ENCODE results near the gene CAMTA1.

The CAMTA1 gene

GRCh38 chr1:7384679-7385078, 599.4 kb downstream of the CAMTA1 start:
- H3K4me3 ChIP-seq (ENCODE audit: control insufficient read depth, low read depth, low read length): no peak overlapping the region
- no peak for TF ChIP-seq CTCF (IDR thresholded peaks at IDR 0.05; ENCODE audit: control insufficient read depth, insufficient read depth, low read depth, low read length, missing control alignments)
- DNase-seq (ENCODE audit: low read depth): no peak

- TF ChIP-seq CTCF (IDR thresholded peaks at IDR 0.05; ENCODE audit: control insufficient read depth, insufficient read depth, low read depth, low read length, missing control alignments): no peak
- no peak overlapping the region for H3K4me3 ChIP-seq (ENCODE audit: control insufficient read depth, low read depth, low read length)
- no peak for DNase-seq (ENCODE audit: low read depth)
These were observed 600.4 kb downstream of the CAMTA1 start for GRCh38 chr1:7385471-7386225.

GRCh38 chr1:7386226-7387052, 601.2 kb downstream of the CAMTA1 start:
- H3K4me3 ChIP-seq (ENCODE audit: control insufficient read depth, low read depth, low read length): no peak overlapping the region
- DNase-seq (ENCODE audit: low read depth): no peak
- no peak for TF ChIP-seq CTCF (IDR thresholded peaks at IDR 0.05; ENCODE audit: control insufficient read depth, insufficient read depth, low read depth, low read length, missing control alignments)

DNA sequence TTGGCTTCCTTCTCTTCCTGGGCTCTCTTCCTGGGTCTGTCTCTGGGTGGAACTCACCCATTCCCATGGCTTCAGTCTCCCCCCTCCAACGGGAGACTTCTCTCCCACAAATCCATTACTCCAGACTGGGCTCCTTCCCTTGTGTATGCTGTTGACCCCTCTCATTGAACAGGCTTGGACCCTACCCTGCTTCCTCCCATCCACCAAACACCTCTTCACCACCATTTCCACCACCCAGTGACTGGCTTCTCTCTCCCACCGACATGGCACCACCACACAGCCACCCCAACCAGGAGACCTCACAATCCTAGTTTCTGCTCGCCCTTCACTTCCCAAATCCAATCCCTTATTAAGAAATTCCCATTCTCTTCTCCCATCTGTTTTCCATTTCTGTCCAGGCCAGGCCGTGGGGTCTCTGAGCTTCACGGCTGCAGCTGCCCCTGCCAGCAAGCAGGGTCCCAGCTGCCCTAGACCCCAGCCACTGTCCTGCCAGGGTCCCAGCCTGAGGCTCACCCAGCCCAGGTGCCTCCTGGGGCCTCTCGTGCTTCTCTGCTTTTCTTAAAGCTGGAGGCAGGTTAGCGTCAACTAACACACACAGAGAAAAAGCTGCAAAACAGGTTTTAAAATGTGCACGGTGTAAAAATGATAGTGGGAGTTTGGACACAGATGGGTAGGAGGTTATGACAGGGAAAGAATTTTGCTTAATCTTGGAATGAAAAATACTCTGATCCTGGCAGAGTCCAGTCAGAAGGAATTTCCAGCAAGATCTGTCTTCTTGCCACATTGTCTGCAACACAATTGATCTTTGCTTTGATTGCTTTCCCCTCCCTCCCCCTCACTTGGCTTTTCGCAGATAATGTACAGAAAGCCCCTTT, 602.0 kb downstream of the CAMTA1 start:
- no peak overlapping the region for H3K4me3 ChIP-seq (ENCODE audit: control insufficient read depth, low read depth, low read length)
- DNase-seq (ENCODE audit: low read depth): no peak
- TF ChIP-seq CTCF (IDR thresholded peaks at IDR 0.05; ENCODE audit: control insufficient read depth, insufficient read depth, low read depth, low read length, missing control alignments): no peak

DNA sequence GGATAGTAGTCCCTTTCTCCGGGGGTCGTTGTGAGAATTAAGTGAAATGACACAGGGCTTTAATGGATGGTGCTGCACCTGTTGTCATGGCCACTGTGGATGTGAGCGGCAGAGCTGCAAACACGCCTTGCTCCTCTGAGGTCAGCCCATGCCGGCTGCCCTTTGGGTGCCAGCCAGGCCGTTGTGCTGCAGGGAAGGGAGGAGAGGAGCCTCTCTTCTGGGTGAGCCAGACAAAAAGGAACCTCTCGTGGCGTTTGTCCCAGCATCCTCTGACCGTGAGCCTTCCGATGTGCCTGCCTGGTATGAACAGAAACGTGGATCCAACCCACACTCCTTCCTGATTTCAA, 602.9 kb downstream of the CAMTA1 start:
- DNase-seq (ENCODE audit: low read depth): no peak
- no peak for TF ChIP-seq CTCF (IDR thresholded peaks at IDR 0.05; ENCODE audit: control insufficient read depth, insufficient read depth, low read depth, low read length, missing control alignments)

DNA sequence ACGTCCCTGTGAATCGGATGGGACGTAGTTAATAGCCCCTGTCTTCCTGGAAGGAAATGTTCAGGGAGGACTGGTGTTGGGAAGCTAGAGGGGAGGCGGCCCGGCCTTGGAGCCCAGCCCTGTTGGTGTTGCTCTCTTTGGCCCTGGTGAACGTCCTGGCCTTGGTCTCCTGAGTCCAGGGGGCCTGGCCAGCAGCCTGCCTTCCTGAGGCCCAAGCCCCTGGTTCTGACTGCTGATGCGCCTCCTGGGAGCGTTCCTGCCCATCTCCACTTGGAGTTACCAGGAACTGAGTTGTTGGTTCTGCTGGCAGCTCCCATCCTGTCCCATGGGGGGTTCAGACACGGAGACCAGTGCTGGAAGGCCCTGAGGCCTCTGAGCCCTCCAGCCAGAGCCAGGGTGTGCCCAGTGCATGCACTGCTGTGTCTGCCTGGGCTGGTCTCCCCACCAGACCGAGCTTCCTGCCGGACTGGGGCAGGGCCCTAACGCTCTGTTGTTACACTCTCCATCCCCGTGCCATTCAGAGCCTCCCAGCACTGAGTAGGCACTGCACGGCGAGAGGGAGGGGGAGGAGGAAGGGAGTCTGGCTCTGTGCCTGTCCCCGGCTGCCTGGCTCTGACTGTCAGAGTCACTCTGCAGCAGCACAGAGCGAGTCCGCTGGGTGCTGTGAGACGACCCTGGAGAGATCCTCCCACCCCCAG, 603.4 kb downstream of the CAMTA1 start:
- no peak overlapping the region for H3K4me3 ChIP-seq (ENCODE audit: control insufficient read depth, low read depth, low read length)
- TF ChIP-seq CTCF (IDR thresholded peaks at IDR 0.05; ENCODE audit: control insufficient read depth, insufficient read depth, low read depth, low read length, missing control alignments): no peak
- no peak for DNase-seq (ENCODE audit: low read depth)

More for the DNA sequence above, 602.9 kb downstream of the CAMTA1 start:
- H3K4me3 ChIP-seq (ENCODE audit: control insufficient read depth, low read depth, low read length): no peak overlapping the region

Data from AG09309 (cell line).